Heart left ventricle (tissue), 16 donors: ENCODE measurements around the gene MANBA. TPM values are rescaled to one million over a fixed set of nuclear protein-coding genes. Genes with fewer than 3 reads are reported as not detected.
"Not testable (repeated sequence)": the region's sequence is repeated elsewhere in the genome, so short reads cannot be mapped to it uniquely, and the experiment has no call there.

ENCODE experiments used
- ATAC-seq, 4 donors: fragments of 200-7000 bp; cut with Tn5 transposase; one replicate each; pipeline ENCODE4 v1.9.1; 2020 to 2022; ENCODE audit warnings: moderate library complexity in 4 of 4, mild to moderate bottlenecking in 3 of 4, moderate number of reproducible peaks in 1 of 4
- DNase-seq, 5 donors: peaks; one replicate each; pipeline ENCODE4 v3.0.0-alpha.2; 2020
- H3K27ac ChIP-seq, 12 donors: fragments of 200-600 bp; sonication (generic) in 4 of 12; one replicate each; pipeline versions ENCODE4 v1.5.0 to v1.8.0; 2016 to 2022; ENCODE audit warnings: mild to moderate bottlenecking in 2 of 12
- H3K27me3 ChIP-seq, 9 donors: fragments of 200-600 bp; sonication (generic) in 2 of 9; one replicate each; pipeline versions ENCODE4 v1.5.1 to v1.8.0; 2016 to 2022; ENCODE audit warnings: mild to moderate bottlenecking in 3 of 9
- H3K36me3 ChIP-seq, 9 donors: fragments of 200-600 bp; sonication (generic) in 2 of 9; one replicate each; pipeline versions ENCODE4 v1.5.0 to v1.8.0; 2018 to 2022; ENCODE audit warnings: mild to moderate bottlenecking in 2 of 9
- H3K4me1 ChIP-seq, 12 donors: fragments of 200-600 bp; sonication (generic) in 4 of 12; one replicate each; pipeline versions ENCODE4 v1.5.0 to v1.8.0; 2016 to 2022; ENCODE audit warnings: mild to moderate bottlenecking in 3 of 12
- H3K4me3 ChIP-seq, 12 donors: fragments of 200-600 bp; sonication (generic) in 4 of 12; one replicate each; pipeline versions ENCODE4 v1.5.0 to v1.8.0; 2017 to 2022; ENCODE audit warnings: mild to moderate bottlenecking in 9 of 12, moderate library complexity in 4 of 12
- H3K9me3 ChIP-seq, 12 donors: fragments of 200-600 bp; sonication (generic) in 4 of 12; one replicate each; pipeline versions ENCODE4 v1.5.0 to v1.8.0; 2016 to 2022; ENCODE audit warnings: mild to moderate bottlenecking in 1 of 12
- POLR2A ChIP-seq, 2 donors: fragments of 450-650 bp; IDR thresholded peaks; one replicate each; pipeline ENCODE4 v1.6.1; 2017; ENCODE audit warnings: antibody characterized with exemption in 2 of 2, mild to moderate bottlenecking in 2 of 2, moderate library complexity in 2 of 2
- WGBS, 4 donors: extraction: QIAGEN DNeasy Blood & Tissue Kit in 2 of 4; methylation state at CpG; one replicate each; pipeline versions ENCODE4 v1.1.5 to v1.1.7; 2013 to 2018; 5-methylcytosine and 5-hydroxymethylcytosine counted together
- intact Hi-C, 10 donors: fragments of 100-400 bp; cut with DNase I; formaldehyde crosslinking; loops; one replicate each; pipeline versions ENCODE4 v1.11.1 to v1.14.2; 2022
- polyA plus RNA-seq, 2 donors: library from polyadenylated mRNA; stranded (reverse); fragments of 200-250 nt; gene quantifications; one replicate each; pipeline ENCODE4 v1.2.3, GENCODE V29; 2013
- total RNA-seq, 9 donors: library from RNA; depleted of rRNA in 2 of 9; stranded (reverse); fragments of >200 nt in 2 of 9; fragmentation: NEBNext Ultra II Directional in 3 of 9; extraction: Animal tissue kit (Norgen Biotek cat#: 25700) in 3 of 9; gene quantifications; one replicate each; pipeline versions ENCODE4 v1.1.0 to v1.2.4, GENCODE V29; 2016 to 2023
- TF ChIP-seq, protein P1 (sequence below), 12 donors: fragments of 200-600 bp; sonication (generic) in 4 of 12; IDR thresholded peaks; one replicate each; pipeline versions ENCODE4 v1.5.0 to v1.8.0; 2018 to 2022; ENCODE audit warnings: antibody characterized with exemption in 12 of 12, mild to moderate bottlenecking in 5 of 12
- donor health status: ischemic (EF 13 %, LVEDD 7.1; RV severe dilation, severe dysfunction).
- donor health status: healthy with polysubstance abuse.
- donor health status: DM: no; HTN: yes; CAD: no.
- donor health status: DM: no; HTN: no; CAD: no.
- donor health status: ischemic (EF 25% LVEDD 6.9; RV normal size, moderate dysfunction).
- donor health status: ischemic (EF 25% LVEDD 5.7; RV mildly dilated, moderate dysfunction).
- donor health status: healthy.
- donor health status: DM: yes; HTN: yes; CAD: no.
- donor health status: ischemic (EF 35%, LVEDD 5.7; RV mildly dilated, moderate dysfunction).
- donor health status: nonischemic (EF 11% LVEDD 7.7; RV severe dilation, severe dysfunction).
- donor health status: DM: yes; HTN: yes; CAD: no.
- donor health status: PGD.
- donor health status: ischemic (EF 29% LVEDD 5.4; RV normal size, mild dysfunction).
- donor health status: nonischemic (EF 23%, LVEDD 6.1; RV moderate dilation, normal function).

MANBA gene
- total and polyA plus RNA-seq, 11 donors = 6.2 to 44.0 (median 34.2) TPM

- no peak for TF ChIP-seq POLR2A (IDR thresholded peaks at IDR 0.05)
- TF ChIP-seq, protein P1, sequence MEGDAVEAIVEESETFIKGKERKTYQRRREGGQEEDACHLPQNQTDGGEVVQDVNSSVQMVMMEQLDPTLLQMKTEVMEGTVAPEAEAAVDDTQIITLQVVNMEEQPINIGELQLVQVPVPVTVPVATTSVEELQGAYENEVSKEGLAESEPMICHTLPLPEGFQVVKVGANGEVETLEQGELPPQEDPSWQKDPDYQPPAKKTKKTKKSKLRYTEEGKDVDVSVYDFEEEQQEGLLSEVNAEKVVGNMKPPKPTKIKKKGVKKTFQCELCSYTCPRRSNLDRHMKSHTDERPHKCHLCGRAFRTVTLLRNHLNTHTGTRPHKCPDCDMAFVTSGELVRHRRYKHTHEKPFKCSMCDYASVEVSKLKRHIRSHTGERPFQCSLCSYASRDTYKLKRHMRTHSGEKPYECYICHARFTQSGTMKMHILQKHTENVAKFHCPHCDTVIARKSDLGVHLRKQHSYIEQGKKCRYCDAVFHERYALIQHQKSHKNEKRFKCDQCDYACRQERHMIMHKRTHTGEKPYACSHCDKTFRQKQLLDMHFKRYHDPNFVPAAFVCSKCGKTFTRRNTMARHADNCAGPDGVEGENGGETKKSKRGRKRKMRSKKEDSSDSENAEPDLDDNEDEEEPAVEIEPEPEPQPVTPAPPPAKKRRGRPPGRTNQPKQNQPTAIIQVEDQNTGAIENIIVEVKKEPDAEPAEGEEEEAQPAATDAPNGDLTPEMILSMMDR (IDR thresholded peaks at IDR 0.05) = no peak
- ATAC-seq (no peak), DNase-seq (no peak)
- Histone ChIP-seq H3K4me3 (no peak overlapping the region), H3K27me3 (no peaks in the 10 kb centered on the region), H3K9me3 (peaks cover 0 to 7% (median 0%) of the 10 kb centered on the region in 12 donors), H3K27ac (no peak overlapping the region), H3K4me1 (peaks cover 0 to 22% (median under 1%) of the 10 kb centered on the region in 12 donors), H3K36me3 (no peaks in the 10 kb centered on the region)
- intact Hi-C loops = no loop called here
- 90 to 95% (median 92%) methylated on average over 2 of the region's 2 CpGs for WGBS, 4 donors
These were observed 6.7 kb downstream of the MANBA start for GRCh38 chr4:102754044-102754443.

- Histone ChIP-seq H3K9me3 (peaks cover 0 to 7% (median 0%) of the 10 kb centered on the region in 12 donors), H3K4me3 (no peak overlapping the region), H3K36me3 (peaks cover 0 to 10% (median 0%) of the 10 kb centered on the region in 9 donors), H3K27me3 (no peaks in the 10 kb centered on the region), H3K4me1 (peaks cover 0 to 6% (median 0%) of the 10 kb centered on the region in 12 donors), H3K27ac (no peak overlapping the region)
- ATAC-seq (no peak), DNase-seq (no peak)
- 70 to 78% (median 74%) methylated on average over 4 of the region's 4 CpGs for WGBS, 4 donors
- TF ChIP-seq POLR2A (IDR thresholded peaks at IDR 0.05) = no peak
- TF ChIP-seq, protein P1 (IDR thresholded peaks at IDR 0.05) = no peak
- intact Hi-C loops = no loop called here
These were observed 8.8 kb downstream of the MANBA start for GRCh38 chr4:102751941-102752340.

DNA sequence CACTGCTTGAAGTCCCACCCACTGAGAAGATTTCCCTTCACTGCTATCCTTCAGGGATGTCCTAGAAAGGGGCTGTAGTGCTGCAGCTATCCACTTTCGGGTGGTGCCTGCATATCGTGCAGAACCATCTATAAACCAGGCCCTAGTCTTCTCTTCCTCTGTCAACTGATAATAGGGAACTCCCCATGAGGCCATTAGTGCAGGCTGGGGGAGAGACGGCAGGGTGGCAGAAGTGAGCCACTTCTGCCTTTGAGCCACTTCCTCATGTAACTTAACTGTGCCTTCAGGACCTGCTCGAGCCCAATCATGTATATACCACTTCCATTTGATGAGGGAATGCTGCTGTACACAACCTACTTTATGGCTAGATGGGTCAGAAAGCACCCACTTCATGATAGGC is 17.4 kb downstream of the MANBA start:
- not testable (repeated sequence) for H3K4me3 ChIP-seq

GRCh38 chr4:102738802-102739201 is 22.0 kb downstream of the MANBA start:
- intact Hi-C loops, DNase-seq, ATAC-seq, H3K36me3 ChIP-seq, H3K27ac ChIP-seq, H3K27me3 ChIP-seq, H3K4me3 ChIP-seq: not testable (repeated sequence)
- 86 to 94% (median 89%) methylated on average over 2 of the region's 2 CpGs for WGBS, 4 donors
- peaks cover 0 to 35% (median 0%) of the 10 kb centered on the region in 12 donors for H3K9me3 ChIP-seq
- peaks cover 0 to 29% (median 8%) of the 10 kb centered on the region in 12 donors for H3K4me1 ChIP-seq

More for the DNA sequence above, 17.4 kb downstream of the MANBA start:
- H3K4me1 ChIP-seq, H3K27me3 ChIP-seq, H3K36me3 ChIP-seq, intact Hi-C loops: not testable (repeated sequence)
- peaks cover 0 to 33% (median 0%) of the 10 kb centered on the region in 12 donors for H3K9me3 ChIP-seq
- DNase-seq (peak in 1 of 5 donors; percentile 45), ATAC-seq (peak in 2 of 4 donors; percentile 49 to 59)
- WGBS, 4 donors = 64 to 91% (median 79%) methylated on average over 3 to 4 of the region's 4 CpGs
- peak overlapping the region in 1 of 12 donors; percentile 18 for H3K27ac ChIP-seq

DNA sequence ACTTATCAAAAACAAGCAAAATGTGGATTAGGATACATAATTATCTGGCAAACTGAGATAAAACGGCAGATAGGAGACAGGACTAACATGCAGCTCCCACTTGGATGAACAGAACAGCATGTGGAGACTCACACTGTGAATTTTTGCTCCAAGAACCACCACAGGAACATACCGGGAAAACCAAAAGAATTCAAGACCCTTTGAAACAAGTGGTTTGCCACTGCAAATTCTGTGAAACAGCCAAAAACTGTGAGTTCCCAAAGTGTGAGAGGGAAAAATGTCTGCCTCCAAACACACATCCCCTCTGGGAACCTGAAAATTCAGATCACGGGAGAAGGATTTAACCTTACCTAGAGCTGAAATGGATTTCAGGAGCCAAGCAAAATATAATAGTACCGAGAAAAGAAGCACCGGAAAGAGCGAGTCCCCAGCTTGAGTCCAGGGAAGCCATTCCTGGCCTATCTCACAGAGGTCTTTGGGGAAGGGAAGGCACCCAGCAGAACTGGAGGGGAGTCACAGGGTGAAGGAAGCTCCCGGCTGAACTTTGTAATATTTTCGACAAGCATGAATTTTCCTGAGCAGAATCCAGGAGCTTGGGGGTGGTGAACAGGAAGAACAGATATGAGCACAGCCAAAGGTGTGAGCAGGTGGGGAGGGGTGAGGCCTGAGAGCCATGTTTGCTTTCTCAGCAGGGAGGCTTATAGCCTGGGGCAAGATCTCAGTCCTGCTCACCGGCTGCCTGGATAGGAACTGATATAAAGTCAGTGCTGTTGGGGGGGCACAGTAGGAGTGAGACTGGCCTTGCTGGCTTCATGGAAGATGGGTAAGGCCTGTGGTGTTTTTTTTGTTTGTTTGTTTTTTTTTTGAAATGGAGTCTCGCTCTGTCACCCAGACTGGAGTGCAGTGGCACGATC is 23.9 kb downstream of the MANBA start:
- H3K36me3 ChIP-seq = peaks cover 0 to 3% (median 0%) of the 10 kb centered on the region in 9 donors
- TF ChIP-seq, protein P1 (IDR thresholded peaks at IDR 0.05) = no peak
- WGBS, 4 donors = 79 to 86% (median 84%) methylated on average over 11 of the region's 11 CpGs
- H3K4me3 ChIP-seq = no peak overlapping the region
- H3K9me3 ChIP-seq = peaks cover 0 to 35% (median 0%) of the 10 kb centered on the region in 12 donors
- intact Hi-C loops = no loop called here
- no peak for DNase-seq
- no peak overlapping the region for H3K27ac ChIP-seq
- H3K27me3 ChIP-seq = no peaks in the 10 kb centered on the region
- no peak for ATAC-seq
- peaks cover 0 to 37% (median 11%) of the 10 kb centered on the region in 12 donors for H3K4me1 ChIP-seq
